ENCODE results near the gene C17orf107.

DNA sequence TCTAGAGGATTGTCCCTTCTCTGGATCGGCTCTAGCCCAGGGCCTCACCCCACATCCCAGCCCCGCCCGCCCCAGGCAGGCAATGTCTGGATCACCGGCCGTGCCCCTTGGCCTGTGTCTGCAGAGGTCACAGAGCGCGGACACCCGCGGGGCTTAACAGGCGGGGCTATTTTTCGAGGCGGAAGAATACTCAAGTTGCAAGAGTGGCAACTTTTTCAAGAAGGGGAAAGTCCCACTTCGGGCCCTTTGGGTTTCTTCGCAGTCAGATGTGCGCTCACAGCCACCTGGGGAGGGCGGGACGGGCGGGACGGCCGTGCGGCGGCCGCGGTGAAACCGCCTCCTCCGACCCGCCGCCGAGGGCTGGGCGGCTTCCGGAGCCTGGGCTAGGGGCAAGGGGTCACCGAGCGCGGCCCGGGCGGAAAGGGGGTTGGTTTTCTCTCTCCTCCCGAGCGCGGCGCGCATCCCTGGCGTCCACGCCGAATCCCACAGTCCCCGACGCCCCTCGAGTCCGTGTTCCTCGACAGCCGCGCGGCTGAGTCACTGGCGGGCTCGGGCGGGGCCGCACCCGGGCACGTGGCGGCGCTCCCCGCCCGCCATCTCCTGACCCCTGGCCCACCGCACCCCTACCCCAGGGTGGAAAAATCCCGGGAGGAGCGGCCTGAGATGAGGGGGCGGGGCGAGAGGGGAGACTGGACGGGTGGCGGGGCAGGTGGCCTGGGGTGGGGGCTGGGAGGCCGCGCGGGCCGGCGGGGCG is 50.2 kb downstream of the C17orf107 start:
- no peak for TF ChIP-seq FOXK2 (IDR thresholded peaks at IDR 0.05)
- no peak for TF ChIP-seq TARDBP (IDR thresholded peaks at IDR 0.05)
- no peak for TF ChIP-seq ELF4 (IDR thresholded peaks at IDR 0.05)
- TF ChIP-seq FOXM1 (IDR thresholded peaks at IDR 0.05; ENCODE audit: borderline replicate concordance): no peak
- no peak for TF ChIP-seq FOXA1 (IDR thresholded peaks at IDR 0.05)
- TF ChIP-seq SP1 (IDR thresholded peaks at IDR 0.05): no peak
- no peak for TF ChIP-seq SUZ12 (IDR thresholded peaks at IDR 0.05)
- TF ChIP-seq BHLHE40 (IDR thresholded peaks at IDR 0.05; ENCODE audit: borderline replicate concordance): no peak

All from HEK293T (cell line).